Measurements from ENCODE around the gene ETV5. TPM values are rescaled to one million over a fixed set of nuclear protein-coding genes. Genes with fewer than 3 reads are reported as not detected.

ETV5 gene
- total RNA-seq, 1 experiment from 2014 or later: 39.6 TPM

- DNase-seq (ENCODE audit: low spot score): no peak
Measured at GRCh38 chr3:186123012-186123411, 14.1 kb upstream of the ETV5 start.

- DNase-seq (ENCODE audit: low spot score): no peak
Measured at GRCh38 chr3:186121968-186122367, 13.1 kb upstream of the ETV5 start.

GRCh38 chr3:186121278-186121677 lies 12.4 kb upstream of the ETV5 start:
- no peak for DNase-seq (ENCODE audit: low spot score)

DNA sequence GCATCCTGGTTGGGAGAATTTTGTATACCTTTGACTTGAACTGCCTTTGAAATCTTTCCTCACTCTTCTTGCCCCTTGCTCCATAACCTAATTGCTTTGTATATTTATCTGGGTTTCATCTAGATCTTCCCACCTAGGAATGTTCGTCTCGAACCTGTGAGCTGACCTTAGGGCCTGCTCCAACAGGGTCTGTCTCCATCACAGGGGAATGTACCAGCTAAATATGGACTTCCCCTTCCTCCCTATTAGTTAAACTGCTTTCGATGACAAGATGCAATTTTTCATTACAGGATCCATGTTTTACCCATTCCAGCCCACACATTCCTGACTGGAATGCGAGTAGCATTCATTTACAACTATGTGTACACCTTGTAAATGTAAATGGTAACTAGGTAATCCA lies 10.6 kb upstream of the ETV5 start:
- no peak for DNase-seq (ENCODE audit: low spot score)

GRCh38 chr3:186118692-186119091 lies 9.8 kb upstream of the ETV5 start:
- no peak for DNase-seq (ENCODE audit: low spot score)

GRCh38 chr3:186117521-186118134 lies 8.7 kb upstream of the ETV5 start:
- no peak for DNase-seq (ENCODE audit: low spot score)

GRCh38 chr3:186115239-186115996 lies 6.5 kb upstream of the ETV5 start:
- DNase-seq (ENCODE audit: low spot score): no peak

GRCh38 chr3:186110975-186111974 lies 2.4 kb upstream of the ETV5 start:
- no peak for DNase-seq (ENCODE audit: low spot score)

DNA sequence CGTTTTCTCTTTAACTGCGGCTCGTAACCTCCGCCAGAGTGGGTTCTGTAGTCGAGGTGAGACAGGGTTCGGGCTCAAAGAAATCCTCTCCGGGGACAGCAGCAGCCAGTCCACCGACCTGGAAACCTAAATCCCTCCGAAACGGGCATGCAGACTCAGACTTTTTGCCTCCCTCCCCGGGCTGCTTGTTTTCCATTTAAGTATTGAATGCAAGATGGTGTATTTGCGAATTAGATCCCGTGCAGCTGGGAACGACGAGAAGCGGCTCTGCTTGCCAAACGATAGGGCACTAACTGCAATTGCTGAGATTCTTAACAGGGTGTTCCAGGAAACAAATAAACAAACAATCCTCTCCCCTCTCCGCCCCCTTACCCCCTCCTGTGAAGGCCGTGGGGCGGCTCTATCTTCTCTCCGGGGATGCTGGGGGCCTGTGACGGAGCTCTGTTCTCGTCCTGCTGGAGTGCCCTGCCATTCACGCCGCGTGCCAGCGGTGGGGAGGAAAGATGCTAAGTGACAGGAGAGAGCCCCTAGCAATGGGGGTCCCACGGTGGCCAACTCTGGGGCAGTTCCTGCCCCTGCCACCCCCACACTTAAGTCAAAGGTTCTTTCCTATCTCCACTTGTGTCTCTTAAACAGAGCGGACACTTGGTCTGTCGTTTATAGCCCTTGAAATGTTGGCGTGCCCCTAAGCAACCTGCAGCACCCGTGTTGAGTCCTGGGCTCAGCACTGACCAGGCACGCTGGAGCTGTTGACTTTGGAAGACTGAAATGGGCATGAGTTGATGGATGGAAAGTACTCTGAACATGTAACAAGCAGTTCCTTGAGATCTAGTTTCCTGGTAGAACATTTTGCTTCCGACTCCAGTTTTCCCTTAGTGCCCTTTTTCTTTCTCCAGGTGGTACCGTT lies 1.3 kb upstream of the ETV5 start:
- peak; percentile 12 for DNase-seq (ENCODE audit: low spot score)

- DNase-seq (ENCODE audit: low spot score): peak; percentile 54
Measured at GRCh38 chr3:186108106-186108940, 566 bp downstream of the ETV5 start.

DNA sequence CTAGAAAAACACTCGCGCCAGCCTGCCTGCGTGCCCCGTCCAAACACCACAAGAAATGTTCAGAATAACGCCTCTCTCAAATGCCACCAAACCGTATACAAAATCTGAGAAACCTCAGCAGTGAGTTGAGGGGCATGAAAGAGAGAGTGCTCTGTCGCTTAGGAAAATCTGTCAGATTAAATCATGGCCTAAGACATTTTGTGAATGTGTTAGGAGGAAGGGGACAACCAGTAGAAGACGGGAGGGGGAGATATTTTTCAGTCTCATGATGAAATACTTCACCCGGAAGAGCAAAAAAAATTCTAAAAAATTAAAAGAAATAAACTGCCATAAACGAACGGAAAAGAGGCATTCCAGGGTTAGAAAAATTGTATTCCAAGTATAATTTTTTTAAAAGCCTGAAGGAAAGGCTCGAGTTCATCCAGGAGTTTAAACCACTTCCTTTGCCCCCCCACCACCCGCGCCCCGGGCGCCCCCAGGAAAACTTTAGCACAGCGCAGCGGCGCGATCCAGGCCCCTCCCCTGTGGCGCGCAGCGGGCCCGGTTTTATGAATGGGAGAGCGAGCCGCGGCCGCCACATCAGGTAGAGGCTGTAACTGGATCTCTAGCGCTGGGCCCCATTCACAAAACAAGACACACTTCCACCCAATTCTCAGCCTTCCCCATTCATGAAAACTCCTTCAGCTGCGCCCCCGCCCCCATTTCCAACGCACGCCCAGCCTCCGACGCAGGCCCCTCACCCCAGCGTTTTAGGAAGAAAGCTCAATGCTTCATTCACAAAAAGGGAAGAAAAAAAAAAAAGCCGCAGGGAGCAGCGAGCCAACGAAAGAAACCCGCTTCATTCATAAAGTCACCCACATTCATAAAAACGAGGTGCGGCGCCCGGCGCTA lies 1.4 kb downstream of the ETV5 start:
- DNase-seq (ENCODE audit: low spot score): peak; percentile 68

- DNase-seq (ENCODE audit: low spot score): no peak
Measured at GRCh38 chr3:186105543-186105942, 3.3 kb downstream of the ETV5 start.

DNA sequence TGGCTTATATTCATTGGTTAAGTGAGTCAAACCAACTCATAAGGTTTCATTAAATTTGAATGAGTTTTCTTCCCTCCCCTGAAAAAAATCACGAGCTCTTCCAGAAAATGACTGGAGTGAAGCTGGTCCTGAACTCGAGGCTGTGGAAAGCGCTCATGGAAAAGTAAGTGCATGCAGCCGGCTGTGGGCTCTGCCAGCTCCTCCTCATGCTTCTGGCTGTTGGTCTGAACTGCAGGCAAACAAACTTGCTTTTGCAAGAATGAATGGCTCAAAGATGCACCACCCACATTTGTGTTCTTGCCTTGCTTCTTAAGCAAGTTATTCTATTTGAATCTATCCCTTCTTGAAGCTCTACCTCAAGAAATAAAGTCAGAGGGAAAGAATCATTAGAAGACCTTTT lies 6.2 kb downstream of the ETV5 start:
- DNase-seq (ENCODE audit: low spot score): peak; percentile 30

DNA sequence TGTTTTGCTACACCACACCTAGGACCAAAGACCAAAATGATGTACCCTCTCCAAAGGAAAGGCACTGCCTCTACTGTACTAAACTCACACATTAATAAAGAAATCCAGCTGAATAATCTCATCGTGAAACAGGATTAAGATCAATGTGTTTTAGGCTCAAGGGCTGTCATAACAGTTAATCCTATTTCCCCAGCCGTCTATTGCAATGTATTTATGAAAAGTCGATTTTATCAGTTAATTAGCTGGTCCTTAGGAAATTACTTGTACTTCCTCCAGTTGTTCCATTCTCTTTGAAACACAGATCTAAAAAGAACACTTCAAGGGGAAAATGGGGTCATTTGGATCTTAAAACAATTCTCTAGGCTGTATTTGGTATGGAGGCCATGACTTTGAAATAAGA lies 8.5 kb downstream of the ETV5 start:
- DNase-seq (ENCODE audit: low spot score): no peak

DNA sequence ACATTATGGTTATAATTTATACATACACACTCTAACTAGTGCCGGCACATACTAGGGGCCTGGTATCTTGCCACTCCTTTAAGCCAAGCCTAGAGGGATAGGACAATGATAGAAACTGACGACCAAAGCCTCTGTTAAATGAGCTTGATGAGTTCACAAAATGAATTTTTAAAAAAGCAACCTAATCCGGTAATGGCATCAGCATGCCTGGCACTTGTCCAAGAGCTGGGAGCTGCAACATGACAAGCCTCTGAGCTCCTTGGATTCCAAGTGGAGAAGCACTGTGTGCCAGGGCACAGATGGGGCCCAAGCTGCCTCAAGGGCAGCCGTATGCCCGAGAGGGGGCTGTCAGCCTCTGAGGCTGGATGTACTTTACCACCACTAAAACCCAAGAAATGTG lies 9.7 kb downstream of the ETV5 start:
- DNase-seq (ENCODE audit: low spot score): peak; percentile 57

DNA sequence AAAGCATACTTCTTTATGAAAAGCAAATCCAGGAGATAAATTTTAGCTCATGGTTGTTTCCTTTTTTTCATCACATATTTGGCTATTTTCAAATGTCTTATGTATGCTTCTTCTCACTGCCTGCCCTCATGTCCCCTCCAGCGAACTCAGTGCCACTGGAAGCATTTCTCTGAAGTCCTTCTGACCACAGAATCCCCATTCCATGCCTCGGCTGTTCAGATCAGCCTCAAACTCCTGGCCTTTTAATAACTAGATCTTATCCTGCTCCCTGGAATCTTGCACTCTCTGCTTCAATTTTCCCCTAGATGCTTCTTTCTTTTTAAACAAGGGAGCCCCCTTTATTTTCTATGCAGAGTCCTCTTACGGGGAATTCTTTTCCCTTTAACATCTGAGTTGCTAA lies 10.1 kb downstream of the ETV5 start:
- peak; percentile 9 for DNase-seq (ENCODE audit: low spot score)

- DNase-seq (ENCODE audit: low spot score): peak; percentile 97
Measured at GRCh38 chr3:186097663-186098451, 11.0 kb downstream of the ETV5 start.

DNA sequence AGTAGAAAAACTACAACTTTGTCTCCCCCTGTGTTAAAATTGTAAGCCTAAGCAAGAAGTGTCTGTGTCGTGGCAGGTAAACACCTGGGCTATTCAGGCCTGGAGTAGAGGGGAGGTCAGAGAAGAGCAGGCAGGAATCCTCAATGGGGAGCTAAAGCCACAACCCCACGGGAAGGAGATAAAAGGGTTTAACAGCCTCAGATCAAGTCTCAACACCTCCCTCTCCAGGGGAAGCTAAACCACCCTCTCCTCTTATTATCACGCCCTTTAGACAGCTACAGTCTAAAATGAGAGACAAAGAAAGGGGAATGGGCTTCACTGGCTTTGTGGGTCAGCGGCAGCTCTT lies 11.6 kb downstream of the ETV5 start:
- no peak for DNase-seq (ENCODE audit: low spot score)

Measured in HT-29 (cell line).